Measurements from ENCODE around the gene PKD1.
"Not testable (repeated sequence)": the region's sequence is repeated elsewhere in the genome, so short reads cannot be mapped to it uniquely, and the experiment has no call there.

- not testable (repeated sequence) for TF ChIP-seq CTCF, POLR2A (IDR thresholded peaks at IDR 0.05)
Measured at GRCh38 chr16:2107791-2108125, 27.9 kb downstream of the PKD1 start.
